MG63 (cell line): ENCODE data around the gene KRTAP10-10. TPM values are rescaled to one million over a fixed set of nuclear protein-coding genes. Genes with fewer than 3 reads are reported as not detected.
"Not testable (repeated sequence)": the region's sequence is repeated elsewhere in the genome, so short reads cannot be mapped to it uniquely, and the experiment has no call there.

Experiments
- DNase-seq: peaks from one replicate; pipeline ENCODE4 v3.0.0-alpha.2; 2020
- H3K27me3 ChIP-seq: fragments of 250-450 bp; sonication (Bioruptor Pico); 2 replicates; pipeline ENCODE4 v1.5.1; 2020; ENCODE audit warnings: mild to moderate bottlenecking, moderate library complexity
- H3K36me3 ChIP-seq: fragments of 250-450 bp; sonication (Bioruptor Pico); 2 replicates; pipeline ENCODE4 v1.5.1; 2020; ENCODE audit warnings: mild to moderate bottlenecking, moderate library complexity
- H3K4me3 ChIP-seq: fragments of 250-450 bp; sonication (Bioruptor Pico); 2 replicates; pipeline ENCODE4 v1.5.1; 2020; ENCODE audit warnings: mild to moderate bottlenecking, moderate library complexity
- H3K9me3 ChIP-seq: fragments of 250-450 bp; sonication (Bioruptor Pico); 2 replicates; pipeline ENCODE4 v1.5.1; 2020; ENCODE audit warnings: mild to moderate bottlenecking, moderate library complexity
- total RNA-seq: library from RNA; depleted of rRNA; stranded (reverse); fragments of >200 nt; shearing (Covaris generic); gene quantifications from 2 replicates; pipeline ENCODE4 v1.2.3, GENCODE V29; 2014; ENCODE audit warnings: low replicate concordance

Gene KRTAP10-10
- total RNA-seq, 1 experiment from 2014 or later = not detected

GRCh38 chr21:44636209-44637017 is 743 bp upstream of the KRTAP10-10 start:
- no peak overlapping the region for H3K4me3 ChIP-seq
- peaks cover 13% of the 10 kb centered on the region for H3K9me3 ChIP-seq
- DNase-seq = no peak
- H3K27me3 ChIP-seq = no peaks in the 10 kb centered on the region; the same call in none of the 2 replicates
- H3K36me3 ChIP-seq = no peaks in the 10 kb centered on the region

GRCh38 chr21:44637851-44638348 is 744 bp downstream of the KRTAP10-10 start:
- not testable (repeated sequence) for DNase-seq, H3K27me3 ChIP-seq, H3K9me3 ChIP-seq, H3K4me3 ChIP-seq, H3K36me3 ChIP-seq

DNA sequence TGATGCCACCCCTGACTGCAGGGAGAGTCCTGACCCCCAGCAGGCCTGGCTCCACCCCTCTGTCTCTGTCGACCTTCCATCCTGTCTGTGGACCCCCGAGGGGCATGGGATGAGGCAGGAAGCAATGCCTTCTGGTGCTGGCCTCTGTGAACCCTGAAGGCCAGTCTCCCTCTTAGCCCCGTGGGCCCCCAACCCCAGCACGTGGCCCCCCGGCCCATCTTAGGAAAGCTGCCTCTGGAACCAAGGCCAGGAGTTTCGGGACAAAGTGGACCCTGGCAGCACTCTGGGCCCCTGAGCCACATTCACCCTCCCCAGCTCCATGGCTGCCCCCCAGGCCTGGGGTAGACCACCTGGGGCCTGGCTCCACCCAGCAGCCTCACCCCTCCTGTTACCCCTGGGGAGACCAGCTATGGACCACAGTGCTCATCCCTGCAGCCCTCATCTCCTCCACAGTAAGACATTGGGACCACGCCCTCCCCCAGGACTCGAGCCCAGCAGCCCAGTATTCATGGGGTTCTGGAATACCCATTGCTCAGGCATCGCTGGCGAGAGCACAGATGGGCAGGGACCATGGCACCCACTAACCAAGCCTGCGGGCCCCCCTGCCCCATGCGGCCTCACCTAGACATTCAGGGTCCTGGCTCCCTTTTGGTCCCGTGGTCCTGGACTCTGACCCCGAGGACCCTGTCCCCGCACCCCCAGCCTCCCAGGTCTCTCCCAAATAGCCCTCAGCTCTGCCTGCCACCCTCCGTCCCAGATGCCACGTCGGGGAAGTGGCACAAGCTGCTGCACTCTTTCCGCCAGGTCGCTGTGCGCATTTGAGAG is 1.6 kb downstream of the KRTAP10-10 start:
- not testable (repeated sequence) for H3K4me3 ChIP-seq, H3K27me3 ChIP-seq, H3K9me3 ChIP-seq, H3K36me3 ChIP-seq, DNase-seq

DNA sequence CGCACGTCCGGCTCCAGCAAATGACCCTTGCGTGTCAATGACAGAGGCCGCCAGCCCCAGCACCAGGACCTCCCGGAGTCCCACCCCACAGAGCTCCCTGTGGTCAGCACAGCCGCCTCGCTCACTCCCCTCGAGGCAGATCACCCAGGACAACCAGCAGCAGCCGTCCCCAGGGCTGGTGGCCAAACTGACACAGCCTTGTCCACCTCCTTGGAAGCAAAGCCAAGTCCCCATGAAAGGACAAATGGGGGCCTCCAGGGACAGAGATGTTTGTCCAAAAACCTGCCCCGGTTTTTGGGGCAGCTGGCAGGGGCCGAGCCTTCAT is 2.1 kb downstream of the KRTAP10-10 start:
- no peak for DNase-seq
- Histone ChIP-seq H3K4me3 (no peak overlapping the region), H3K36me3 (no peaks in the 10 kb centered on the region), H3K9me3 (peaks cover 8% of the 10 kb centered on the region), H3K27me3 (no peaks in the 10 kb centered on the region; the same call in none of the 2 replicates)

- Histone ChIP-seq H3K36me3 (no peaks in the 10 kb centered on the region), H3K9me3 (peaks cover 19% of the 10 kb centered on the region), H3K27me3 (no peaks in the 10 kb centered on the region; the same call in none of the 2 replicates), H3K4me3 (no peak overlapping the region)
- no peak for DNase-seq
Observed at GRCh38 chr21:44640761-44641160, 3.6 kb downstream of the KRTAP10-10 start.

GRCh38 chr21:44643741-44644310 is 6.7 kb downstream of the KRTAP10-10 start:
- H3K36me3 ChIP-seq = no peaks in the 10 kb centered on the region
- no peak for DNase-seq
- no peaks in the 10 kb centered on the region; the same call in none of the 2 replicates for H3K27me3 ChIP-seq
- H3K9me3 ChIP-seq = peaks cover 19% of the 10 kb centered on the region
- no peak overlapping the region for H3K4me3 ChIP-seq

DNA sequence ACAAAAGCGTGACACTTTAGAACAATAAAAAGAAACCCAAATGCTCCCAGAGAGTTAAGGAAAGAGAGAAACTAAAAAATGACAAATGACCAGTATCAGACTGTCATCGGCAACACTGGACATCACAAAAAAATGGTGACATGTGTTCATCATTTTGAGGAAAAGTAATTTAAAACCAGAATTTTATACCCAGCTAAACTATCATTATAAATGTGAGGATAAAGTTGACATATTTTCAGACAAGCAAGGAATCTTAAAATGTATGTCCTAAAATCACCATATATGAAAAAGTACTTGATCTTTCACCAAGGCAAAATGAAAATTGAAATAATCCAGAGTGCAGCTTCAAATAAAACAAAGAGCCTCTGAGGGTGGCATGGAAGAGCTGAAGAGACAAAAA is 7.7 kb downstream of the KRTAP10-10 start:
- H3K4me3 ChIP-seq = no peak overlapping the region
- no peaks in the 10 kb centered on the region for H3K36me3 ChIP-seq
- no peak for DNase-seq
- no peaks in the 10 kb centered on the region; the same call in none of the 2 replicates for H3K27me3 ChIP-seq
- peaks cover 19% of the 10 kb centered on the region for H3K9me3 ChIP-seq

DNA sequence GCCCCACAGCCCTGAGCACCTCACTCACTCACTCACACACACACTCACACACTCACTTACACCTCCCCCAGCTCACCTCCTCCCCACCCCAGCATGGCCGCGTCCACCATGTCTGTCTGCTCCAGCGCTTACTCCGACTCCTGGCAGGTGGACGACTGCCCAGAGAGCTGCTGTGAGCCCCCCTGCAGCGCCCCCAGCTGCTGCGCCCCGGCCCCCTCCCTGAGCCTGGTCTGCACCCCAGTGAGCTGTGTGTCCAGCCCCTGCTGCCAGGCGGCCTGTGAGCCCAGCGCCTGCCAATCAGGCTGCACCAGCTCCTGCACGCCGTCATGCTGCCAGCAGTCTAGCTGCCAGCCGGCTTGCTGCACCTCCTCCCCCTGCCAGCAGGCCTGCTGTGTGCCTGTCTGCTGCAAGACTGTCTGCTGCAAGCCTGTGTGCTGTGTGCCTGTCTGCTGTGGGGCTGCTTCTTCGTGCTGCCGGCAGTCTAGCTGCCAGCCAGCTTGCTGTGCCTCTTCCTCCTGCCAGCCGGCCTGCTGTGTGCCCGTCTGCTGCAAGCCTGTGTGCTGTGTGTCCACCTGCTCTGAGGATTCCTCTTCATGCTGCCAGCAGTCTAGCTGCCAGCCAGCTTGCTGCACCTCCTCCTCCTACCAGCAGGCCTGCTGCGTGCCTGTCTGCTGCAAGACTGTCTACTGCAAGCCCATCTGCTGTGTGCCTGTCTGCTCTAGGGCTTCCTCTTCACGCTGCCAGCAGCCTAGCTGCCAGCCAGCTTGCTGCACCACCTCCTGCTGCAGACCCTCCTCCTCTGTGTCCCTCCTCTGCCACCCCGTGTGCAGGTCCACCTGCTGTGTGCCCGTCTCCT is 9.4 kb downstream of the KRTAP10-10 start, which contains the start of gene KRTAP10-11:
Gene KRTAP10-11 (plus strand): TSS at position 49 of the 856 bp plus-strand sequence. CDS start 45 bp downstream, at position 94.
- not testable (repeated sequence) for DNase-seq, H3K27me3 ChIP-seq, H3K4me3 ChIP-seq, H3K36me3 ChIP-seq
- H3K9me3 ChIP-seq = peaks cover 19% of the 10 kb centered on the region

- peaks cover 19% of the 10 kb centered on the region for H3K9me3 ChIP-seq
- no peaks in the 10 kb centered on the region for H3K36me3 ChIP-seq
- no peak overlapping the region for H3K4me3 ChIP-seq
- H3K27me3 ChIP-seq = no peaks in the 10 kb centered on the region; the same call in none of the 2 replicates
- no peak for DNase-seq
Observed at GRCh38 chr21:44647222-44647552, 10.0 kb downstream of the KRTAP10-10 start.

GRCh38 chr21:44648557-44649311 is 11.6 kb downstream of the KRTAP10-10 start:
- no peak for DNase-seq
- Histone ChIP-seq H3K36me3 (no peaks in the 10 kb centered on the region), H3K4me3 (no peak overlapping the region), H3K9me3 (peaks cover 15% of the 10 kb centered on the region), H3K27me3 (no peaks in the 10 kb centered on the region; the same call in none of the 2 replicates)

- Histone ChIP-seq H3K4me3 (no peak overlapping the region), H3K27me3 (no peaks in the 10 kb centered on the region; the same call in none of the 2 replicates), H3K36me3 (no peaks in the 10 kb centered on the region), H3K9me3 (peaks cover 9% of the 10 kb centered on the region)
- no peak for DNase-seq
Observed at GRCh38 chr21:44649521-44650100, 12.5 kb downstream of the KRTAP10-10 start.

GRCh38 chr21:44650265-44650972 is 13.3 kb downstream of the KRTAP10-10 start:
- no peaks in the 10 kb centered on the region; the same call in none of the 2 replicates for H3K27me3 ChIP-seq

GRCh38 chr21:44650973-44651675 is 14.0 kb downstream of the KRTAP10-10 start:
- H3K4me3 ChIP-seq = no peak overlapping the region
- H3K36me3 ChIP-seq = no peaks in the 10 kb centered on the region
- H3K9me3 ChIP-seq = peaks cover under 1% of the 10 kb centered on the region; the same call in 1 of the 2 replicates
- DNase-seq = no peak
- H3K27me3 ChIP-seq = no peaks in the 10 kb centered on the region; the same call in none of the 2 replicates

More at GRCh38 chr21:44650265-44650972, 13.3 kb downstream of the KRTAP10-10 start:
- no peaks in the 10 kb centered on the region for H3K36me3 ChIP-seq
- no peak for DNase-seq
- peaks cover 3% of the 10 kb centered on the region for H3K9me3 ChIP-seq
- H3K4me3 ChIP-seq = no peak overlapping the region

DNA sequence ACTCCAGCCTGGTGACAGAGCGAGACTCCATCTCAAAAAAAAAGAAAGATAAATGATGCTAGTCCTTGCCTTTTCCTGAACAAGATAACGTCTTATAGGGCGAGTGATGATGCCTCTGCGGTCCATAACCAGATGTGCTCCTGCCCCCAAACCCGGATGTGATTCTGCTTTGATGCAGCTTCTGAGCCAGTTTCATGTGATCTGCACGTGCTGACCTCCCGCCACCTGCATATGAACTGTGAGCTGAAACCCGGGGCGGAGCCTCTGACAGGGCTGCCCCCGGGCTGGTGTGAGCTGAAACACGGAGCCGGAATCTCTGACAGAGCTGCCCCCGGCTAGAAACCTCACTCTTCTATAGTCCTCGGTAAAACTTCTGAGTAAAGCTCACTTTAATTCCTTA is 16.0 kb downstream of the KRTAP10-10 start:
- no peak for DNase-seq
- peaks cover 10% of the 10 kb centered on the region for H3K9me3 ChIP-seq
- H3K36me3 ChIP-seq = no peaks in the 10 kb centered on the region
- H3K4me3 ChIP-seq = no peak overlapping the region
- no peaks in the 10 kb centered on the region for H3K27me3 ChIP-seq
